PC-3 (cell line): ENCODE results near the gene CPN1. TPM values are rescaled to one million over a fixed set of nuclear protein-coding genes. Genes with fewer than 3 reads are reported as not detected.

Source experiments
- ATAC-seq: fragments of 200-7000 bp; cut with Tn5 transposase; 2 replicates; pipeline ENCODE4 v1.9.1; 2020; ENCODE audit warnings: mild to moderate bottlenecking, moderate library complexity
- Bru-seq: library from RNA; stranded (reverse); fragments of 400-500 nt; gene quantifications from one replicate; lab custom pipeline; 2021; lab: Mats Ljungman, UMichigan
- BruChase-seq, 2 experiments: library from RNA; stranded (reverse); fragments of 400-500 nt; gene quantifications; one replicate each; lab custom pipeline; 2021; lab: Mats Ljungman, UMichigan
- BruUV-seq: library from RNA; stranded (reverse); fragments of 400-500 nt; replicated peaks from 2 replicates; lab custom pipeline; 2021; lab: Mats Ljungman, UMichigan
- CTCF ChIA-PET: fragments of 300-600 bp; sonication (Branson Sonifier 250); formaldehyde crosslinking; loops from one replicate; lab custom pipeline; 2022; ENCODE audit warnings: antibody characterized with exemption; lab: Charles Lee
- POLR2A ChIA-PET: fragments of 300-600 bp; sonication (Branson Sonifier 250); formaldehyde crosslinking; loops from one replicate; lab custom pipeline; 2022; ENCODE audit warnings: antibody characterized with exemption; ENCODE audit not compliant: unreplicated experiment; lab: Charles Lee
- DNase-seq: peaks from one replicate; pipeline ENCODE4 v3.0.0-alpha.2; 2015
- H2AFZ ChIP-seq: fragments of 300-600 bp; sonication (generic); 2 replicates; pipeline ENCODE4 v1.6.0; 2016; ENCODE audit warnings: antibody characterized with exemption, low read length
- H3F3A ChIP-seq: fragments of 300-600 bp; sonication (generic); one replicate; pipeline ENCODE4 v1.6.0; 2017; ENCODE audit warnings: antibody characterized with exemption, low read length, control low read depth, mild to moderate bottlenecking; ENCODE audit not compliant: unreplicated experiment
- H3K27ac ChIP-seq: fragments of 300-600 bp; sonication (generic); 2 replicates; pipeline ENCODE4 v1.5.1; 2016; ENCODE audit warnings: mild to moderate bottlenecking, low read length
- H3K27me3 ChIP-seq: fragments of 300-600 bp; sonication (generic); 2 replicates; pipeline ENCODE4 v1.6.1; 2016; ENCODE audit warnings: low read length, mixed read lengths
- H3K36me3 ChIP-seq: fragments of 300-600 bp; sonication (generic); 2 replicates; pipeline ENCODE4 v1.6.1; 2016; ENCODE audit warnings: low read depth, mixed run types, low read length, mixed read lengths
- H3K4me1 ChIP-seq: fragments of 300-600 bp; sonication (generic); 2 replicates; pipeline ENCODE4 v1.5.1; 2016; ENCODE audit warnings: low read length; ENCODE audit not compliant: insufficient read depth
- H3K4me2 ChIP-seq: fragments of 300-600 bp; sonication (generic); 2 replicates; pipeline ENCODE4 v1.6.0; 2016; ENCODE audit warnings: low read length
- H3K4me3 ChIP-seq: fragments of 300-600 bp; sonication (generic); 2 replicates; pipeline ENCODE4 v1.5.1; 2016; ENCODE audit warnings: mild to moderate bottlenecking, low read length, mixed read lengths
- H3K79me2 ChIP-seq: fragments of 300-600 bp; sonication (generic); 2 replicates; pipeline ENCODE4 v1.6.1; 2017; ENCODE audit warnings: low read length, mixed read lengths
- H3K9ac ChIP-seq: fragments of 300-600 bp; sonication (generic); 2 replicates; pipeline ENCODE4 v1.6.0; 2016; ENCODE audit warnings: mild to moderate bottlenecking, low read length
- H3K9me2 ChIP-seq: fragments of 300-600 bp; sonication (generic); replicated peaks from 2 replicates; pipeline ENCODE4 v1.6.1; 2016; ENCODE audit warnings: mixed run types, low read length, mixed read lengths
- H3K9me3 ChIP-seq: fragments of 300-600 bp; sonication (generic); 2 replicates; pipeline ENCODE4 v1.6.1; 2016; ENCODE audit warnings: low read length, mixed read lengths
- H4K20me1 ChIP-seq: fragments of 300-600 bp; sonication (generic); 2 replicates; pipeline ENCODE4 v1.6.1; 2016; ENCODE audit warnings: low read length, mixed read lengths
- CTCF ChIP-seq: fragments of 300-600 bp; sonication (generic); conservative IDR thresholded peaks from 2 replicates; pipeline ENCODE4 v1.5.1; 2017; ENCODE audit warnings: antibody characterized with exemption, low read depth, mild to moderate bottlenecking, low read length
- EZH2 ChIP-seq: fragments of 300-600 bp; sonication (generic); IDR thresholded peaks from one replicate; pipeline ENCODE4 v1.6.1; 2017; ENCODE audit warnings: antibody characterized with exemption, mild to moderate bottlenecking, low read length; ENCODE audit not compliant: unreplicated experiment
- EZH2phosphoT487 ChIP-seq: fragments of 300-600 bp; sonication (generic); IDR thresholded peaks from 2 replicates; pipeline ENCODE4 v1.6.1; 2018; ENCODE audit warnings: mild to moderate bottlenecking, antibody characterized with exemption, low read length, borderline replicate concordance
- intact Hi-C: fragments of 100-400 bp; cut with micrococcal nuclease; formaldehyde crosslinking; loops from 2 replicates; pipeline ENCODE4 v1.9.0; 2023
- long read RNA-seq: library from polyadenylated mRNA; unstranded; transcript quantifications from one replicate; pipeline ENCODE4 v2.0.0, GENCODE V29; 2021; ENCODE audit not compliant: unreplicated experiment
- total RNA-seq: library from RNA; depleted of rRNA; stranded (reverse); fragments of >200 nt; gene quantifications from 2 replicates; pipeline ENCODE4 v1.2.3, GENCODE V29; 2014; rRNA removed

The CPN1 gene
- not detected in 2 replicates for total RNA-seq
- Bru-seq, nascent RNA = not detected
- BruChase-seq, experiment 1, labeled RNA remaining after a 6-hour chase = percentile 7 among the genes with signal in this experiment
- percentile 2 among the genes with signal in this experiment for BruChase-seq, experiment 2, labeled RNA remaining after a 2-hour chase
- long read RNA-seq = 0 reads

GRCh38 chr10:100081075-100082001 is at the start of gene CPN1:
Gene CPN1 (minus strand): TSS chr10:100081869. CDS start chr10:100081625, 244 bp downstream.
- no peaks in the 10 kb centered on the region for H3K4me1 ChIP-seq
- no peaks in the 10 kb centered on the region for H3K9me2 ChIP-seq
- CTCF ChIA-PET = no interaction called here
- no peak within 1 kb of the TSS for H3K9ac ChIP-seq
- H3K36me3 ChIP-seq = no peaks in the 10 kb centered on the region
- ATAC-seq (no peak), DNase-seq (no peak)
- intact Hi-C loops = no loop called here
- BruUV-seq = no TSS peak
- no peak within 1 kb of the TSS for H3K4me2 ChIP-seq
- no peaks in the 10 kb centered on the region for H4K20me1 ChIP-seq
- no peak within 1 kb of the TSS for H3K4me3 ChIP-seq
- H3K27ac ChIP-seq = no peak within 1 kb of the TSS
- no peak within 1 kb of the TSS for H2AFZ ChIP-seq
- no peaks in the 10 kb centered on the region for H3F3A ChIP-seq
- POLR2A ChIA-PET = no interaction called here
- no peaks in the 10 kb centered on the region for H3K9me3 ChIP-seq
- no peaks in the 10 kb centered on the region for H3K27me3 ChIP-seq
- no peak for TF ChIP-seq EZH2phosphoT487
- no peak for TF ChIP-seq CTCF
- no peak for TF ChIP-seq EZH2
- no peaks in the 10 kb centered on the region for H3K79me2 ChIP-seq

DNA sequence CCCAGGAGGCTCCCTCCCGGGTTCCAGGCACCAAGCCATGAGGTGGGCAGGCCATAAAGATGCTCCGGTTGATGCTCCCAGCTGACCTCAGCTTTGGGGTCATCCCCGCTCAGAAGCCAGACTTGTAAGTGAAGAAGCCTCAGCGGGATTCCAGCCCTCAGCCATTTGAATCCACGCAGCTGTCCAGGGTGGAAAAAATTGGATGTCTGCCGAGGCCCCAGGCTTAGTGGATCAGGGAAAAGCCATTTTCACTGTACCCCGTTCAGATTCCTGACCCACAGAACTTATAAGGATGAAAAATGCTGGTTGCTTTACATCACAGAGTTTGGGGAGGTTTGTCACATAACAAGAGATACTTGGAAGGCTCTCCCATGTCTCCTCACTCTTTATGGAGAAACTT is 49.2 kb upstream of the CPN1 start:
- H3F3A ChIP-seq = no peaks in the 10 kb centered on the region
- no peak overlapping the region for H2AFZ ChIP-seq
- ATAC-seq (no peak), DNase-seq (no peak)
- no peak overlapping the region for H3K9ac ChIP-seq
- no peak overlapping the region for H3K27ac ChIP-seq
- no peaks in the 10 kb centered on the region for H3K4me1 ChIP-seq
- no peaks in the 10 kb centered on the region for H3K9me3 ChIP-seq
- no peaks in the 10 kb centered on the region for H3K36me3 ChIP-seq
- no peaks in the 10 kb centered on the region for H3K27me3 ChIP-seq
- no TSS peak for BruUV-seq
- ChIA-PET CTCF (no interaction called here), POLR2A (no interaction called here)
- H4K20me1 ChIP-seq = no peaks in the 10 kb centered on the region
- H3K9me2 ChIP-seq = no peaks in the 10 kb centered on the region
- intact Hi-C loops = no loop called here
- H3K79me2 ChIP-seq = no peaks in the 10 kb centered on the region
- H3K4me3 ChIP-seq = no peak overlapping the region
- no peak overlapping the region for H3K4me2 ChIP-seq
- no peak for TF ChIP-seq CTCF
- TF ChIP-seq EZH2 = no peak
- TF ChIP-seq EZH2phosphoT487 = no peak
